Measurements from ENCODE around the gene AKAP13.

GRCh38 chr15:85725019-85725418 lies 344.6 kb downstream of the AKAP13 start:
- no peak for TF ChIP-seq CTCF (IDR thresholded peaks at IDR 0.05)
- no peak for TF ChIP-seq POLR2A (IDR thresholded peaks at IDR 0.05)
